GM21825 (cell line): ENCODE measurements around the gene ACSF2.

Experiments
- ATAC-seq: cut with Tn5 transposase; IDR thresholded peaks from one replicate; pipeline ENCODE4 v1.9.1; 2021; ENCODE audit warnings: mild to moderate bottlenecking, moderate library complexity; ENCODE audit not compliant: unreplicated experiment

Gene ACSF2

GRCh38 chr17:50519141-50519834, 93.3 kb downstream of the ACSF2 start:
- ATAC-seq = no peak

DNA sequence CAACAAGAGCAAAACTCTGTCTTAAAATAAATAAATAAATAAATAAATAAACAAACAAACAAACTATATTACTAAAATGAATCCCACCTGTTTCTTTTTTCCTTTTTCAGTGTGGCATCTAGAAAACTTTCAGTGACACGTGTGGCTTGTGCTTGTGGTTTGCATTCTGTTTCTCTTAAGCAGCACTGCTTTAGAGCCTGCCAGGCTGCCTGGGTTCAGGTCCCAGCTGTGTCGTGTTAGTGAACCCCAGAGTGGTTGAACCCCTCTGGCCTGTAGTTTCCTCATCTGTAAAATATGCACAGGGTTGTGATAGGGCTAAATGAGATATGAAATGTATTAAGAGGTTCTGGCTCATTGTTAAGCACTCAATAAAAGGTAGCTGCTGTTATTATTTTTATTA, 94.5 kb downstream of the ACSF2 start:
- no peak for ATAC-seq

DNA sequence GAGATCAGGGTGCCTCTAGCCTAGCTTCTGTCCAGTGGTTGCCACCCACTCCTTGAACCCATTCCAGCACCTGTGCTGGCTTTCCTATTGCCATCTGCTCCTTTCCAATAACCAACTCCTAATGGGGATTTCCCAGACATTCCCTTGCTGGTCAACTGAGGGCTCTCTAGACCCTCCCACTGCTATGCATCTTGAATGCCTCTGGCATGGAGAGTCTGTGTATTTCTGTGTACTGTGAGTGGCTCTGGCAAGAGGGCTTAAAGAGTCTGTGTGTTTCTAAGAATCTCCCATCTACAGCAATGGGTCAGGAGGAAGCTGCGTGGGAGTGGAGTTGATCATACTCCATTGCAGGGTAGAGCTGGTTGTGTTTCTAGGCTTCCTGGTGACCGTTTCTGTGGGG, 95.5 kb downstream of the ACSF2 start:
- no peak for ATAC-seq

- ATAC-seq = no peak
These were observed 96.7 kb downstream of the ACSF2 start for GRCh38 chr17:50522766-50523165.

DNA sequence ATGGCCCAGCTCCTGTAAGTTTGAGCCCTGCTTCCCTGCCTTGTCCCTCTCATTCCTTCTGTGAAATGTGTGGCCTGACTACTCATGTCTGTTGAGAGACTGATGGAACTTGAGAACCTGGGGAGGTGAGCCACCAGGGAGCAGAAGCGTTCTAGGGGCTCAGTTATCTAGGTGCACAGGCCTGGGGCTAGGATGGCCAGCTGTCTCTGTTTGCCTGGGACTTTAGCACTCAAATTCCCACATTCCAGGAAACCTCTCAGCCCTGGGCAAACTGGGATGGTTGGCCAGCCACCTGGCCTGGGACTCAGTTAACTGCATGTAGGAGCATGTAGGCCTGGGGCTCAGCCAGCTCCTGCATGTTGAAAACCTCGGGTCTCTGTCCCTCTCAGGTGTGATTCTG, 97.2 kb downstream of the ACSF2 start:
- ATAC-seq = no peak
